Stimulated activated CD4-positive, alpha-beta T cell treated with anti-CD3 and anti-CD28 coated beads, Interleukin-1b, Interleukin-23, amount 100 ng/mL, for 48 hours (primary cell): ENCODE results near the gene HOXA7.

Experiments used
- DNase-seq: peaks from one replicate; pipeline ENCODE4 v3.0.0-alpha.2; 2020

The HOXA7 gene

GRCh38 chr7:27130540-27131389 is 25.7 kb downstream of the HOXA7 start, which contains the start of gene HOXA4:
Gene HOXA4, minus strand, starts transcription at chr7:27130757. Its CDS starts 24 bp downstream, at chr7:27130733.
- peak; percentile 67 for DNase-seq

GRCh38 chr7:27129729-27130539 is 26.5 kb downstream of the HOXA7 start:
- no peak for DNase-seq

GRCh38 chr7:27128776-27129728 is 27.4 kb downstream of the HOXA7 start:
- no peak for DNase-seq

GRCh38 chr7:27128034-27128433 is 28.4 kb downstream of the HOXA7 start:
- no peak for DNase-seq

- DNase-seq = no peak
These were observed 29.7 kb downstream of the HOXA7 start for GRCh38 chr7:27126596-27127327.

- DNase-seq = no peak
These were observed 30.5 kb downstream of the HOXA7 start for GRCh38 chr7:27125986-27126394.

- no peak for DNase-seq
These were observed 31.4 kb downstream of the HOXA7 start for GRCh38 chr7:27124902-27125689.

GRCh38 chr7:27124096-27124901 is 32.2 kb downstream of the HOXA7 start:
- DNase-seq = no peak

- no peak for DNase-seq
These were observed 32.9 kb downstream of the HOXA7 start for GRCh38 chr7:27123477-27124053.

GRCh38 chr7:27123007-27123476 is 33.4 kb downstream of the HOXA7 start:
- no peak for DNase-seq

- no peak for DNase-seq
These were observed 34.2 kb downstream of the HOXA7 start for GRCh38 chr7:27122077-27122910.

- DNase-seq = no peak
These were observed 34.8 kb downstream of the HOXA7 start for GRCh38 chr7:27121684-27122076.

GRCh38 chr7:27119412-27119911 is 37.0 kb downstream of the HOXA7 start:
- DNase-seq = no peak

GRCh38 chr7:27118580-27118979 is 37.9 kb downstream of the HOXA7 start:
- DNase-seq = no peak

- no peak for DNase-seq
These were observed 38.5 kb downstream of the HOXA7 start for GRCh38 chr7:27117887-27118491.

- DNase-seq = no peak
These were observed 39.3 kb downstream of the HOXA7 start for GRCh38 chr7:27116962-27117886.
